ENCODE data around the gene TMEM39B.

Gene TMEM39B

GRCh38 chr1:32028746-32029145, 44.0 kb upstream of the TMEM39B start:
- H3K36me3 ChIP-seq (ENCODE audit: insufficient read depth, low read length): peaks cover 64% of the 10 kb centered on the region
- H3K4me2 ChIP-seq (ENCODE audit: low read length): no peak overlapping the region
- H4K20me1 ChIP-seq (ENCODE audit: insufficient read depth, low read length): no peaks in the 10 kb centered on the region
- H3K4me3 ChIP-seq (ENCODE audit: low read depth, low read length, poor library complexity, severe bottlenecking): no peak overlapping the region
- H2AFZ ChIP-seq (ENCODE audit: low read length): no peak overlapping the region
- no peak overlapping the region for H3K27ac ChIP-seq (ENCODE audit: low read depth, low read length, poor library complexity, severe bottlenecking)
- no peaks in the 10 kb centered on the region for H3K4me1 ChIP-seq (ENCODE audit: insufficient read depth, low read length, severe bottlenecking)
- TF ChIP-seq CTCF (IDR thresholded peaks at IDR 0.05; ENCODE audit: low read length) (no peak), EZH2 (IDR thresholded peaks at IDR 0.05; ENCODE audit: borderline replicate concordance, low read length) (no peak)
- H3K79me2 ChIP-seq (ENCODE audit: insufficient read depth, low read length): peaks cover 74% of the 10 kb centered on the region
- H3K27me3 ChIP-seq (ENCODE audit: insufficient read depth, low read length): no peaks in the 10 kb centered on the region
- H3K9ac ChIP-seq (ENCODE audit: low read length): no peak overlapping the region
- no peaks in the 10 kb centered on the region for H3F3A ChIP-seq (ENCODE audit: insufficient read depth, low read length)
- no peaks in the 10 kb centered on the region for H3K9me2 ChIP-seq (ENCODE audit: low read depth, low read length)
- no peaks in the 10 kb centered on the region for H3K9me3 ChIP-seq (ENCODE audit: low read length)

- Histone ChIP-seq H3K9me2 (ENCODE audit: low read depth, low read length) (no peaks in the 10 kb centered on the region), H2AFZ (ENCODE audit: low read length) (no peak overlapping the region), H3K4me2 (ENCODE audit: low read length) (no peak overlapping the region), H4K20me1 (ENCODE audit: insufficient read depth, low read length) (no peaks in the 10 kb centered on the region), H3K4me3 (ENCODE audit: low read depth, low read length, poor library complexity, severe bottlenecking) (no peak overlapping the region), H3K27me3 (ENCODE audit: insufficient read depth, low read length) (no peaks in the 10 kb centered on the region), H3K79me2 (ENCODE audit: insufficient read depth, low read length) (peaks cover 58% of the 10 kb centered on the region), H3K36me3 (ENCODE audit: insufficient read depth, low read length) (peaks cover 76% of the 10 kb centered on the region), H3K9ac (ENCODE audit: low read length) (no peak overlapping the region), H3K9me3 (ENCODE audit: low read length) (no peaks in the 10 kb centered on the region), H3F3A (ENCODE audit: insufficient read depth, low read length) (no peaks in the 10 kb centered on the region), H3K27ac (ENCODE audit: low read depth, low read length, poor library complexity, severe bottlenecking) (no peak overlapping the region), H3K4me1 (ENCODE audit: insufficient read depth, low read length, severe bottlenecking) (no peaks in the 10 kb centered on the region)
- TF ChIP-seq CTCF (IDR thresholded peaks at IDR 0.05; ENCODE audit: low read length): no peak
- TF ChIP-seq EZH2 (IDR thresholded peaks at IDR 0.05; ENCODE audit: borderline replicate concordance, low read length): no peak
These were observed 41.0 kb upstream of the TMEM39B start for GRCh38 chr1:32031578-32032274.

- H3K4me3 ChIP-seq (ENCODE audit: low read depth, low read length, poor library complexity, severe bottlenecking): no peak overlapping the region
These were observed 40.5 kb upstream of the TMEM39B start for GRCh38 chr1:32032275-32032615.

More at GRCh38 chr1:32032275-32032615, 40.5 kb upstream of the TMEM39B start:
- Histone ChIP-seq H3K27ac (ENCODE audit: low read depth, low read length, poor library complexity, severe bottlenecking) (no peak overlapping the region), H3K36me3 (ENCODE audit: insufficient read depth, low read length) (peaks cover 82% of the 10 kb centered on the region), H3K27me3 (ENCODE audit: insufficient read depth, low read length) (no peaks in the 10 kb centered on the region), H3K9ac (ENCODE audit: low read length) (no peak overlapping the region), H3K79me2 (ENCODE audit: insufficient read depth, low read length) (peaks cover 54% of the 10 kb centered on the region), H3K9me2 (ENCODE audit: low read depth, low read length) (no peaks in the 10 kb centered on the region), H3K9me3 (ENCODE audit: low read length) (no peaks in the 10 kb centered on the region), H4K20me1 (ENCODE audit: insufficient read depth, low read length) (no peaks in the 10 kb centered on the region), H2AFZ (ENCODE audit: low read length) (no peak overlapping the region), H3F3A (ENCODE audit: insufficient read depth, low read length) (no peaks in the 10 kb centered on the region), H3K4me2 (ENCODE audit: low read length) (no peak overlapping the region), H3K4me1 (ENCODE audit: insufficient read depth, low read length, severe bottlenecking) (no peaks in the 10 kb centered on the region)
- TF ChIP-seq EZH2 (IDR thresholded peaks at IDR 0.05; ENCODE audit: borderline replicate concordance, low read length) (no peak), CTCF (IDR thresholded peaks at IDR 0.05; ENCODE audit: low read length) (no peak)
